HL-60 (cell line): ENCODE data around the gene IGSF8.

Experiments used
- DNase-seq, 2 experiments: peaks; one replicate each; pipeline ENCODE4 v3.0.0-alpha.2; 2010 to 2020; ENCODE audit warnings: low read depth in 1 of 2, low spot score in 1 of 2
- H3K27ac ChIP-seq: fragments of 250-450 bp; sonication (Bioruptor Pico); replicated peaks from 2 replicates; pipeline ENCODE4 v1.5.1; 2020; ENCODE audit warnings: mild to moderate bottlenecking, moderate library complexity
- H3K27me3 ChIP-seq: fragments of 250-450 bp; sonication (Bioruptor Pico); 2 replicates; pipeline ENCODE4 v1.5.1; 2021; ENCODE audit warnings: mild to moderate bottlenecking, moderate library complexity; ENCODE audit not compliant: insufficient read depth, poor library complexity, severe bottlenecking
- H3K4me3 ChIP-seq: replicated peaks from 2 replicates; pipeline ENCODE4 v1.5.1; 2011; ENCODE audit warnings: mild to moderate bottlenecking, control low read depth, low read length; ENCODE audit not compliant: insufficient read depth
- CTCF ChIP-seq: IDR thresholded peaks from one replicate; pipeline ENCODE4 v1.5.1; 2011; ENCODE audit warnings: low read length, control low read depth, inconsistent platforms; ENCODE audit not compliant: insufficient read depth
- GABPA ChIP-seq: IDR thresholded peaks from 2 replicates; pipeline ENCODE4 v1.6.1; 2012; ENCODE audit warnings: low read depth
- POLR2AphosphoS5 ChIP-seq: IDR thresholded peaks from 2 replicates; pipeline ENCODE4 v1.6.1; 2012; ENCODE audit warnings: low read depth
- REST ChIP-seq: IDR thresholded peaks from 2 replicates; pipeline ENCODE4 v1.6.1; 2012; ENCODE audit warnings: low read depth; ENCODE audit not compliant: insufficient replicate concordance
- SPI1 ChIP-seq: IDR thresholded peaks from 2 replicates; pipeline ENCODE4 v1.6.1; 2012; ENCODE audit warnings: low read depth, mild to moderate bottlenecking, borderline replicate concordance

Gene IGSF8

GRCh38 chr1:160098852-160099561 lies 588 bp upstream of the IGSF8 start:
- DNase-seq, result peak; percentile 78 to 95
- H3K4me3 ChIP-seq, result peak overlapping the region; percentile 60
- peak overlapping the region; percentile 44 for H3K27ac ChIP-seq
- H3K27me3 ChIP-seq, result no peaks in the 10 kb centered on the region
- TF ChIP-seq REST, result no peak
- no peak for TF ChIP-seq POLR2AphosphoS5
- no peak for TF ChIP-seq SPI1
- TF ChIP-seq CTCF, result no peak

GRCh38 chr1:160097151-160097910 lies 1.1 kb downstream of the IGSF8 start:
- no peak overlapping the region for H3K27ac ChIP-seq
- no peak overlapping the region for H3K4me3 ChIP-seq
- no peak for TF ChIP-seq CTCF
- no peaks in the 10 kb centered on the region for H3K27me3 ChIP-seq
- peak in 1 of 2 experiments; percentile 4 for DNase-seq

- peak in 1 of 2 experiments; percentile 21 for DNase-seq
- H3K4me3 ChIP-seq, result no peak overlapping the region
- no peak overlapping the region for H3K27ac ChIP-seq
- no peaks in the 10 kb centered on the region for H3K27me3 ChIP-seq
- no peak for TF ChIP-seq SPI1
- no peak for TF ChIP-seq GABPA
- TF ChIP-seq CTCF, result no peak
- TF ChIP-seq REST, result no peak
- TF ChIP-seq POLR2AphosphoS5, result no peak
Measured at GRCh38 chr1:160096274-160097116, 1.9 kb downstream of the IGSF8 start.
